Epithelial cell of esophagus (primary cell): ENCODE data around the gene TFCP2L1.

Source experiments
- DNase-seq: peaks from one replicate; pipeline ENCODE4 v3.0.0; 2010; ENCODE audit warnings: low read depth
- H3K4me3 ChIP-seq: 2 replicates; pipeline ENCODE4 v1.5.1; 2011; ENCODE audit warnings: mild to moderate bottlenecking, low read length, control low read depth
- CTCF ChIP-seq: IDR thresholded peaks from 2 replicates; pipeline ENCODE4 v1.5.1; 2011; ENCODE audit warnings: low read depth, mild to moderate bottlenecking, low read length, control low read depth, inconsistent platforms; ENCODE audit not compliant: insufficient read depth; ENCODE audit errors: missing control alignments

TFCP2L1 gene

DNA sequence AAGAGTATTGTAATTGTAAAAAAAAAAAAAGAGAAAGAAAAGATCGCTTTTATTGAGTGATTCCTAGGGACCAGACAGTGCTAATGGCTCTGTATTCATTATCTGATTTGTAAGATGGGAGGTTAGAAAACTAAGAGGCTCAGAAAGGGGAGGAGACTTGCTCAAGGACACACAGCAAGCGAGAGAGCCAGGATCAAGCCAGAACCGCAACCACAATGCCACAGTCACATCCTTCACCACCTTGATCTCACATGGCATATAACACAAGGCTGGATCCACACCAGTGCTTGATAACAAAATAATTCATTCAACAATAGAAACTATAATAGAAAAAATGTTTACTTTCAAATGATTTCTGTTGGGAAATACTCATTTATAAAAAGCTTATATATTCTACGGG lies 37.5 kb downstream of the TFCP2L1 start:
- no peak for DNase-seq
- no peak for TF ChIP-seq CTCF
- H3K4me3 ChIP-seq: no peak overlapping the region

DNA sequence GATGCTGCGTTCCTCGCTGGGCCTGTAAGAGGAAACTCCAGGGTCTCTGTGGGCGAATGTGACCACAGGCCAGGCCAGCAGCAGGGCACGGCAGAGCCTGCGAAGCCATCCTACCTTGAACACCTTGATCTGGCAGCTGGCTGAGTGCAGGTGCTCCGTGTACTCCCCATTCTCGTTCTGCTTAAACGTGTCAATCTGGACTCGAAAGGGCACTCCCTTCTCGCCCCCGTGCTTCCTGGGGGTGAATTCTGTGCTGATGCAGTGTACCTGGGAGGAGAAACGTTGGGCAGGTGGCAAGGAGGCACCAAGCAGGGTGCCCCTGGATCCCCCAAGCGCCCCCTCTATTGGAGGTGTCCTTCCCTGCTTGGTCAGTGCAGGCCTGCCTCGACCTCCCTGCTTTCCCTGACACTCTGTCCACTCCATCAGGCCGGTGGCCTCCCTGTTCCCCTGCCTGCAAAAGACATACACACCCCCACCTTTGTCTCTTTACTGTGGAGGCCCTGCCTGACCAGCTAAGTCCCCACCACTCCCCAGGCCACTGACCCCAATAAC lies 38.2 kb downstream of the TFCP2L1 start:
- no peak for TF ChIP-seq CTCF
- DNase-seq: no peak
- H3K4me3 ChIP-seq: no peak overlapping the region

DNA sequence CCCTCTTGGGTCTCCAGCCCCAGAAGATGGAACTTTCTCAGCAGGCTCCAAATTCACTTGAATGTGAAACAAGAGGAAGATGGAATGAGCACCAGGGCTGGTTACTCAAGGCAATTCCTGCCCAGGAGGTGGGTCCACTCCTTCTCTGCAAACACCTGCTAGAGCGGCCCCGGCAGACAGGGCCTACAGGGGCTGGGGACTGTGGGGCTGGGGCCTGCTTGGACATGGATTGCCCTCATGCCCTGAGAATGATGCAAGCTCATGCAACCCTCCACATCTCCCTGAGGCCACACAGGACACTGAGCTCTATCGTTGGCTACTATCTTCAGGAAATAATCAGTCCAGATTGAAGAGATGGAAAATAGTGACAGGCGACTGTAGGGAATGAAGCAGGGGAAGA lies 39.1 kb downstream of the TFCP2L1 start:
- TF ChIP-seq CTCF: no peak
- H3K4me3 ChIP-seq: no peak overlapping the region

GRCh38 chr2:121245120-121245820 lies 39.7 kb downstream of the TFCP2L1 start:
- H3K4me3 ChIP-seq: no peak overlapping the region
- TF ChIP-seq CTCF: no peak
- DNase-seq: no peak

More for the DNA sequence above, 39.1 kb downstream of the TFCP2L1 start:
- no peak for DNase-seq

DNA sequence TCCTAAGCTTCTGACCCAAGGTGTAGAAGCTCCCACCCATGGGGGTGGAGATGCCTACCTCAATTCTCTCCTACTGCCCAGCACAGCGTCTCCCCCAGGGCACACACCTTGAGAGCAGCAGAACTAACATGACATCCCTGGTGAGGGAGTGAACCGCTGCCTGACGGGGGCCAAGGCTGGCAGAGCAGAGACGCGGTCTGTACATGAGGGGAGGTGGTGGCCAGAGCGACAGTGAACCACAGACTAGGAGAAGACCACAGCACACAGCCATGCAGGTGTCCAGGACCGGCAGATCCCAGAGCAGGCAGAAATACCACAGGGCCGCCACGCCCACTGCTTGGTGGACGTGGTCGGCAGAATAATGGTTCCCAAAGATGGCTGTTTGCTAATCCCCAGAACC lies 40.4 kb downstream of the TFCP2L1 start:
- H3K4me3 ChIP-seq: no peak overlapping the region
- no peak for DNase-seq
- no peak for TF ChIP-seq CTCF

GRCh38 chr2:121243821-121244460 lies 41.1 kb downstream of the TFCP2L1 start:
- H3K4me3 ChIP-seq: no peak overlapping the region
- DNase-seq: no peak
- no peak for TF ChIP-seq CTCF
